Measurements from ENCODE around the gene SLCO3A1. TPM values are rescaled to one million over a fixed set of nuclear protein-coding genes. Genes with fewer than 3 reads are reported as not detected.

Gene SLCO3A1
- total RNA-seq, 1 donor from 2014 or later: 56.8 TPM

GRCh38 chr15:92112180-92112579 is 258.7 kb downstream of the SLCO3A1 start:
- DNase-seq: no peak
- Histone ChIP-seq H3K4me1 (peaks cover 61% of the 10 kb centered on the region), H3K27me3 (ENCODE audit: low read depth) (no peaks in the 10 kb centered on the region), H3K4me3 (no peak overlapping the region), H3K36me3 (no peaks in the 10 kb centered on the region), H3K9me3 (replicated peaks) (no peaks in the 10 kb centered on the region), H3K27ac (replicated peaks) (no peak overlapping the region)
- TF ChIP-seq CTCF (IDR thresholded peaks at IDR 0.05; ENCODE audit: borderline replicate concordance): no peak
- intact Hi-C loops (cut with micrococcal nuclease): no loop called here

- intact Hi-C loops (cut with micrococcal nuclease): no loop called here
- H3K4me1 ChIP-seq: peaks cover 67% of the 10 kb centered on the region
- no peaks in the 10 kb centered on the region for H3K9me3 ChIP-seq (replicated peaks)
- DNase-seq: no peak
- H3K27me3 ChIP-seq (ENCODE audit: low read depth): no peaks in the 10 kb centered on the region
- TF ChIP-seq CTCF (IDR thresholded peaks at IDR 0.05; ENCODE audit: borderline replicate concordance): no peak
- no peaks in the 10 kb centered on the region for H3K36me3 ChIP-seq
- no peak overlapping the region for H3K4me3 ChIP-seq
- H3K27ac ChIP-seq (replicated peaks): no peak overlapping the region
Observed at GRCh38 chr15:92112711-92113110, 259.2 kb downstream of the SLCO3A1 start.

- no peak overlapping the region for H3K4me3 ChIP-seq
- H3K27ac ChIP-seq (replicated peaks): no peak overlapping the region
- peaks cover 68% of the 10 kb centered on the region for H3K4me1 ChIP-seq
- no peak for DNase-seq
- H3K27me3 ChIP-seq (ENCODE audit: low read depth): no peaks in the 10 kb centered on the region
- TF ChIP-seq CTCF (IDR thresholded peaks at IDR 0.05; ENCODE audit: borderline replicate concordance): no peak
- H3K36me3 ChIP-seq: no peaks in the 10 kb centered on the region
- intact Hi-C loops (cut with micrococcal nuclease): no loop called here
- no peaks in the 10 kb centered on the region for H3K9me3 ChIP-seq (replicated peaks)
Observed at GRCh38 chr15:92113832-92114231, 260.3 kb downstream of the SLCO3A1 start.

- peaks cover 2% of the 10 kb centered on the region for H3K36me3 ChIP-seq
- intact Hi-C loops (cut with micrococcal nuclease): no loop called here
- no peak overlapping the region for H3K27ac ChIP-seq (replicated peaks)
- no peak overlapping the region for H3K4me3 ChIP-seq
- TF ChIP-seq CTCF (IDR thresholded peaks at IDR 0.05; ENCODE audit: borderline replicate concordance): no peak
- H3K27me3 ChIP-seq (ENCODE audit: low read depth): no peaks in the 10 kb centered on the region
- no peaks in the 10 kb centered on the region for H3K9me3 ChIP-seq (replicated peaks)
- H3K4me1 ChIP-seq: peaks cover 67% of the 10 kb centered on the region
- DNase-seq: no peak
Observed at GRCh38 chr15:92115834-92116233, 262.3 kb downstream of the SLCO3A1 start.

GRCh38 chr15:92116330-92116729 is 262.8 kb downstream of the SLCO3A1 start:
- DNase-seq: no peak
- intact Hi-C loops (cut with micrococcal nuclease): no loop called here
- no peak overlapping the region for H3K27ac ChIP-seq (replicated peaks)
- H3K36me3 ChIP-seq: peaks cover 7% of the 10 kb centered on the region
- no peak for TF ChIP-seq CTCF (IDR thresholded peaks at IDR 0.05; ENCODE audit: borderline replicate concordance)
- no peaks in the 10 kb centered on the region for H3K27me3 ChIP-seq (ENCODE audit: low read depth)
- no peaks in the 10 kb centered on the region for H3K9me3 ChIP-seq (replicated peaks)
- no peak overlapping the region for H3K4me3 ChIP-seq
- peaks cover 64% of the 10 kb centered on the region for H3K4me1 ChIP-seq

- Histone ChIP-seq H3K27ac (replicated peaks) (no peak overlapping the region), H3K36me3 (peaks cover 16% of the 10 kb centered on the region), H3K9me3 (replicated peaks) (no peaks in the 10 kb centered on the region), H3K4me1 (peaks cover 56% of the 10 kb centered on the region), H3K27me3 (ENCODE audit: low read depth) (no peaks in the 10 kb centered on the region), H3K4me3 (no peak overlapping the region)
- intact Hi-C loops (cut with micrococcal nuclease): no loop called here
- DNase-seq: no peak
- no peak for TF ChIP-seq CTCF (IDR thresholded peaks at IDR 0.05; ENCODE audit: borderline replicate concordance)
Observed at GRCh38 chr15:92117261-92117731, 263.8 kb downstream of the SLCO3A1 start.
